GM21723 (cell line): ENCODE data around the gene RNF144A.
A peak's percentile ranks its signal among the peaks of the same experiment; 100 is the strongest.

ENCODE experiments used
- ATAC-seq: cut with Tn5 transposase; IDR thresholded peaks from one replicate; pipeline ENCODE4 v1.9.1; 2021; ENCODE audit warnings: mild to moderate bottlenecking, moderate library complexity; ENCODE audit not compliant: unreplicated experiment

The RNF144A gene

GRCh38 chr2:7071154-7071553, 153.9 kb downstream of the RNF144A start:
- no peak for ATAC-seq

- no peak for ATAC-seq
These were observed 154.8 kb downstream of the RNF144A start for GRCh38 chr2:7071916-7072556.

- ATAC-seq: no peak
These were observed 156.7 kb downstream of the RNF144A start for GRCh38 chr2:7073901-7074300.

- ATAC-seq: no peak
These were observed 158.6 kb downstream of the RNF144A start for GRCh38 chr2:7075834-7076233.

GRCh38 chr2:7077660-7078267, 160.6 kb downstream of the RNF144A start:
- no peak for ATAC-seq

- peak; percentile 89 for ATAC-seq
These were observed 166.6 kb downstream of the RNF144A start for GRCh38 chr2:7083580-7084509.

GRCh38 chr2:7084601-7085000, 167.4 kb downstream of the RNF144A start:
- no peak for ATAC-seq

- no peak for ATAC-seq
These were observed 172.1 kb downstream of the RNF144A start for GRCh38 chr2:7089284-7089683.

- no peak for ATAC-seq
These were observed 172.8 kb downstream of the RNF144A start for GRCh38 chr2:7089898-7090510.

- ATAC-seq: no peak
These were observed 176.2 kb downstream of the RNF144A start for GRCh38 chr2:7093376-7093775.
